ENCODE results near the gene ITPR2. TPM values are rescaled to one million over a fixed set of nuclear protein-coding genes. Genes with fewer than 3 reads are reported as not detected.

The ITPR2 gene
- total RNA-seq, 2 experiments from 2014 or later: 25.6 to 44.7 TPM

DNA sequence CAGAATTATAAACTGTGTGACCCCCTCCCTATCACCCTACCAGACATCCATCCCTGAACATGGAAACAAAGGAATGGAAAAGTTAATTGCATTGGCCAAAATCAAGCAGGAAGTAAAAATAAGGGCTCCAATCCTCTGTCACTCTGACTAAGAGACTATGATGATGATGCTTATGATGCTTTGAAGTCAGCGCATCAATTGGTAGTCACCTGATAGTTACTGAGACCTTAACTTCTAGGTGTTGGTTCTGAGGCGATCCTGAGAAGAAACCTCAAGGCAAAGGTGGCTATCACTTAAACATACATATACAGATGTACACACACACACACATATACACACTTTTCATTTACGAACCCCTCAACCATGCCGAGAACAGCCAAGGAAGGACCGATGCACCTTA is 6.6 kb downstream of the ITPR2 start:
- Histone ChIP-seq H3K4me3 (ENCODE audit: low read depth, low read length, poor library complexity, severe bottlenecking) (no peak overlapping the region), H2AFZ (ENCODE audit: low read length) (no peak overlapping the region), H3K9me3 (ENCODE audit: low read length) (no peaks in the 10 kb centered on the region), H3K4me2 (ENCODE audit: low read length) (no peak overlapping the region), H3K9me2 (ENCODE audit: insufficient read depth, low read length) (no peaks in the 10 kb centered on the region), H3K79me2 (ENCODE audit: insufficient read depth, low read depth, low read length) (peaks cover 10% of the 10 kb centered on the region; the same call in 1 of the 2 replicates), H3K27ac (ENCODE audit: low read depth, low read length, poor library complexity, severe bottlenecking) (no peak overlapping the region), H4K20me1 (ENCODE audit: insufficient read depth, low read length) (peaks cover 9% of the 10 kb centered on the region; the same call in 1 of the 2 replicates), H3K4me1 (ENCODE audit: insufficient read depth, low read length, poor library complexity, severe bottlenecking) (peaks cover 40% of the 10 kb centered on the region), H3K36me3 (ENCODE audit: insufficient read depth, low read length) (no peaks in the 10 kb centered on the region)
- no TSS peak for BruUV-seq (replicated peaks)
- ChIA-PET CTCF (ENCODE audit: unreplicated experiment) (no interaction called here), POLR2A (interaction anchor here (1.1 to 1.3 kb wide), 2 partner anchors 10 to 13 kb away, joined by 3 to 6 read pairs; no protein-coding TSS in a partner anchor)
- DNase-seq (ENCODE audit: low spot score): no peak
- intact Hi-C loops (cut with micrococcal nuclease; ENCODE audit: unreplicated experiment): no loop called here
- no peak for TF ChIP-seq EZH2phosphoT487 (IDR thresholded peaks at IDR 0.05; ENCODE audit: borderline replicate concordance, low read depth, low read length)
- TF ChIP-seq, protein P1, sequence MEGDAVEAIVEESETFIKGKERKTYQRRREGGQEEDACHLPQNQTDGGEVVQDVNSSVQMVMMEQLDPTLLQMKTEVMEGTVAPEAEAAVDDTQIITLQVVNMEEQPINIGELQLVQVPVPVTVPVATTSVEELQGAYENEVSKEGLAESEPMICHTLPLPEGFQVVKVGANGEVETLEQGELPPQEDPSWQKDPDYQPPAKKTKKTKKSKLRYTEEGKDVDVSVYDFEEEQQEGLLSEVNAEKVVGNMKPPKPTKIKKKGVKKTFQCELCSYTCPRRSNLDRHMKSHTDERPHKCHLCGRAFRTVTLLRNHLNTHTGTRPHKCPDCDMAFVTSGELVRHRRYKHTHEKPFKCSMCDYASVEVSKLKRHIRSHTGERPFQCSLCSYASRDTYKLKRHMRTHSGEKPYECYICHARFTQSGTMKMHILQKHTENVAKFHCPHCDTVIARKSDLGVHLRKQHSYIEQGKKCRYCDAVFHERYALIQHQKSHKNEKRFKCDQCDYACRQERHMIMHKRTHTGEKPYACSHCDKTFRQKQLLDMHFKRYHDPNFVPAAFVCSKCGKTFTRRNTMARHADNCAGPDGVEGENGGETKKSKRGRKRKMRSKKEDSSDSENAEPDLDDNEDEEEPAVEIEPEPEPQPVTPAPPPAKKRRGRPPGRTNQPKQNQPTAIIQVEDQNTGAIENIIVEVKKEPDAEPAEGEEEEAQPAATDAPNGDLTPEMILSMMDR (conservative IDR thresholded peaks at IDR 0.05; ENCODE audit: low read length): no peak

DNA sequence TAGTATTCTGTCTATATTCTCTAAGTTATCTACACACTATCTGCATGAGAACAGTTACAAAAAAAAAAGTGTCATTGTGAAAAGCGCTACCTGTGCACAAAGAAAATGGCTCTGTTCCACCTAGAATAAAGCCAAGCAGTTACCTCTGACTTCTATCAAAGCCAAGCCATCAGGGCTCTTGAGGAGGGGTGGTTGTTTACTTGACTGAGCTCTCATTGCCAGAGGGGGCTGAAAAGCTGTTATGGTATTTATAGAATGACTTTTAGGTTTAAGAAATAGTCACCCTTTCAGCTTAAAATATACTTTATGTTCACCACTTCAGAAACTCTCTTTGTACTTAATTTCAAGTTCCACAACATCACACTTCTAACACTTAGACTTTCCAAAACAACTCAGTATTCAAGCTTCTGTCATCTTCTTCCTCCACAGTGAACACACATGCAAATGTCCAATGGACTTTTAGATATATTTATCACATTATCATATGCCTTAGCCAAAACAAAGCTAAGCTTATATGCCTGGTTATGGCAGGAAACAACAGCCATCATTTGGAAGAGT is 7.5 kb downstream of the ITPR2 start:
- peaks cover 2% of the 10 kb centered on the region; the same call in 1 of the 2 replicates for H4K20me1 ChIP-seq (ENCODE audit: insufficient read depth, low read length)
- H2AFZ ChIP-seq (ENCODE audit: low read length): no peak overlapping the region
- ChIA-PET CTCF (ENCODE audit: unreplicated experiment) (no interaction called here), POLR2A (interaction anchor here (0.7 to 1.4 kb wide), 4 partner anchors 9 to 197 kb away, joined by 3 to 6 read pairs (median 4); partner anchors contain the start of gene MED21)
- peaks cover under 1% of the 10 kb centered on the region; the same call in 1 of the 2 replicates for H3K79me2 ChIP-seq (ENCODE audit: insufficient read depth, low read depth, low read length)
- no peak overlapping the region for H3K27ac ChIP-seq (ENCODE audit: low read depth, low read length, poor library complexity, severe bottlenecking)
- H3K9me3 ChIP-seq (ENCODE audit: low read length): no peaks in the 10 kb centered on the region
- no TSS peak for BruUV-seq (replicated peaks)
- no peak overlapping the region for H3K4me3 ChIP-seq (ENCODE audit: low read depth, low read length, poor library complexity, severe bottlenecking)
- no peak overlapping the region for H3K4me2 ChIP-seq (ENCODE audit: low read length)
- DNase-seq (ENCODE audit: low spot score): no peak
- TF ChIP-seq, protein P1 (conservative IDR thresholded peaks at IDR 0.05; ENCODE audit: low read length): no peak
- TF ChIP-seq EZH2phosphoT487 (IDR thresholded peaks at IDR 0.05; ENCODE audit: borderline replicate concordance, low read depth, low read length): no peak
- H3K36me3 ChIP-seq (ENCODE audit: insufficient read depth, low read length): no peaks in the 10 kb centered on the region
- H3K4me1 ChIP-seq (ENCODE audit: insufficient read depth, low read length, poor library complexity, severe bottlenecking): peaks cover 31% of the 10 kb centered on the region
- intact Hi-C loops (cut with micrococcal nuclease; ENCODE audit: unreplicated experiment): no loop called here
- H3K9me2 ChIP-seq (ENCODE audit: insufficient read depth, low read length): no peaks in the 10 kb centered on the region

DNA sequence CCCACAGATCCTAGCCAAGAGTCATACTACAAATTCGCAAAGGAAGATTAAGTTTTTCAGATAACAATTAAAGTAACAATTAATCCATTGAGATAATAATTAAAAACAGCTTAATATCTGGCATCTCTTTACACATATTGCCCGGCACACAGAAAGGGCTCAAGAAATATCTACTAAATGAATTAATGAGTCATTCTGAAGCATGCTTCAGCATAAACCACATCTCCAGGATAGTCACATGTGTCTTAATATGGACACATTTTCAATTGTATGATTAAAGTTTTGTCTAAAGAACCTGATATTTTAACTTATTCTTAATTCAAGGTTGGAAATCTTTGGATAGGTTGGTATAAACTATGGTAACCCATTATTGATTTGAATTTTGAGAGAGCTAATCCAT is 9.6 kb downstream of the ITPR2 start:
- POLR2A ChIA-PET: interaction anchor here (0.6 to 1.6 kb wide), 4 partner anchors 10 to 555 kb away, joined by 3 to 4 read pairs (median 4); no protein-coding TSS in a partner anchor
- intact Hi-C loops (cut with micrococcal nuclease; ENCODE audit: unreplicated experiment): no loop called here
- BruUV-seq (replicated peaks): no TSS peak

More for the DNA sequence above, 9.6 kb downstream of the ITPR2 start:
- Histone ChIP-seq H3K4me2 (ENCODE audit: low read length) (no peak overlapping the region), H3K4me1 (ENCODE audit: insufficient read depth, low read length, poor library complexity, severe bottlenecking) (peaks cover 18% of the 10 kb centered on the region), H4K20me1 (ENCODE audit: insufficient read depth, low read length) (no peaks in the 10 kb centered on the region), H3K36me3 (ENCODE audit: insufficient read depth, low read length) (no peaks in the 10 kb centered on the region), H3K79me2 (ENCODE audit: insufficient read depth, low read depth, low read length) (no peaks in the 10 kb centered on the region), H2AFZ (ENCODE audit: low read length) (no peak overlapping the region), H3K9me2 (ENCODE audit: insufficient read depth, low read length) (no peaks in the 10 kb centered on the region), H3K9me3 (ENCODE audit: low read length) (no peaks in the 10 kb centered on the region), H3K27ac (ENCODE audit: low read depth, low read length, poor library complexity, severe bottlenecking) (no peak overlapping the region), H3K4me3 (ENCODE audit: low read depth, low read length, poor library complexity, severe bottlenecking) (no peak overlapping the region)
- DNase-seq (ENCODE audit: low spot score): no peak
- CTCF ChIA-PET (ENCODE audit: unreplicated experiment): no interaction called here
- TF ChIP-seq, protein P1 (conservative IDR thresholded peaks at IDR 0.05; ENCODE audit: low read length): no peak
- no peak for TF ChIP-seq EZH2phosphoT487 (IDR thresholded peaks at IDR 0.05; ENCODE audit: borderline replicate concordance, low read depth, low read length)
